ENCODE results near the gene ELOVL4.

Gene ELOVL4

DNA sequence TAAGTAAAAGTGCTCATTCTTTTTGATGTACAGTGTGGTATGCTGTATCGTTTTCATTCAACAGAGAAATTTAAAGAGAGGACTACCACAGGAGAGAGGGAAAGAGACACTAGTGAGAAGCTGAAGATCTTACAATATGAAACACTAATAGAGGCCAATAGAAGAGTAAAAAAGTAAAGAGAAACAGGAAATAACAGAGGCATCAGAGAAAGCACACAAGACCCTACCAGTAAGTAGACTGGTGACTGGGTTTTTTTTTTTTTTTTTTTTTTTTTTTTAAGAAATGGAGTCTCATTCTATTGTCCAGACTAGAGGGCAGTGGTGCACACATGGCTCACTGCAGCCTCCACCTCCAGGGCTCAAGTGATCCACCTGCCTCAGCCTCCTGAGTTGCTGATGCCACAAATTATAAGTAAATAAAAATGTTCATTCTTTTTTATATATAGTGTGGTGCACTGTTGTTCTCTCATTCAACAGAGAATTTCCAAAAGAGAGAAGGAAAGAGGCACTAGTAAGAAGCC lies 18.8 kb downstream of the ELOVL4 start:
- TF ChIP-seq, protein P1, sequence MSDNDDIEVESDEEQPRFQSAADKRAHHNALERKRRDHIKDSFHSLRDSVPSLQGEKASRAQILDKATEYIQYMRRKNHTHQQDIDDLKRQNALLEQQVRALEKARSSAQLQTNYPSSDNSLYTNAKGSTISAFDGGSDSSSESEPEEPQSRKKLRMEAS (IDR thresholded peaks at IDR 0.05; ENCODE audit: low read depth, low read length), result no peak
- TF ChIP-seq MYC (IDR thresholded peaks at IDR 0.05; ENCODE audit: low read depth, low read length), result no peak
- TF ChIP-seq POLR2A (IDR thresholded peaks at IDR 0.05; ENCODE audit: extremely low read depth, insufficient read length), result no peak
- TF ChIP-seq CTCF (IDR thresholded peaks at IDR 0.05; ENCODE audit: low read depth, low read length), result no peak
- no peak for DNase-seq (ENCODE audit: low read depth)
- H3K4me3 ChIP-seq (ENCODE audit: low read depth, low read length), result no peak overlapping the region

- no peak for DNase-seq (ENCODE audit: low read depth)
- H3K4me3 ChIP-seq (ENCODE audit: low read depth, low read length), result no peak overlapping the region
- TF ChIP-seq MYC (IDR thresholded peaks at IDR 0.05; ENCODE audit: low read depth, low read length) (no peak), CTCF (IDR thresholded peaks at IDR 0.05; ENCODE audit: low read depth, low read length) (no peak), POLR2A (IDR thresholded peaks at IDR 0.05; ENCODE audit: extremely low read depth, insufficient read length) (no peak)
- TF ChIP-seq, protein P1 (IDR thresholded peaks at IDR 0.05; ENCODE audit: low read depth, low read length), result no peak
Observed at GRCh38 chr6:79927758-79928157, 19.6 kb downstream of the ELOVL4 start.

DNA sequence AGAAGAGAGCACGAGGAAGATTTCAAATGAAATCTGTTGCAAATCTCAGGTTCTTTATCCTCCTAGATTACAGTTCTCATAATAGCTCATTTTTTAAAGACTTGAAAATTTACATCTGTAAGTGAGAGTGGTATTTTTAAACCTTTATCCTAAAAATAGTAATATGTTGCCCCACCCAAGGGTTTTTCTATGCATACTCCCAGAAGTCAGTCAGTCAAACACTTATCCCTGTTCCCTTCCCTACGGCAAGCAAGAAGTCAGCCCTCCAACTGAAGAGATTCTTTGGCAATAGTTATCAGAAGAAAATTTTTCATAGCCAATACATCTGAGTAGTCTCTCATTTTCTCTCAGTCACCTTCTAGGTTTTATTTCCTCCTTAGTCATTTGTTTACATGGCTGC lies 24.1 kb downstream of the ELOVL4 start:
- no peak for DNase-seq (ENCODE audit: low read depth)
- TF ChIP-seq CTCF (IDR thresholded peaks at IDR 0.05; ENCODE audit: low read depth, low read length), result no peak
- no peak for TF ChIP-seq MYC (IDR thresholded peaks at IDR 0.05; ENCODE audit: low read depth, low read length)
- TF ChIP-seq, protein P1 (IDR thresholded peaks at IDR 0.05; ENCODE audit: low read depth, low read length), result no peak
- no peak for TF ChIP-seq POLR2A (IDR thresholded peaks at IDR 0.05; ENCODE audit: extremely low read depth, insufficient read length)

GRCh38 chr6:79922018-79922417 lies 25.3 kb downstream of the ELOVL4 start:
- H3K4me3 ChIP-seq (ENCODE audit: low read depth, low read length), result no peak overlapping the region
- no peak for TF ChIP-seq POLR2A (IDR thresholded peaks at IDR 0.05; ENCODE audit: extremely low read depth, insufficient read length)
- TF ChIP-seq, protein P1 (IDR thresholded peaks at IDR 0.05; ENCODE audit: low read depth, low read length), result no peak
- no peak for TF ChIP-seq CTCF (IDR thresholded peaks at IDR 0.05; ENCODE audit: low read depth, low read length)
- no peak for TF ChIP-seq MYC (IDR thresholded peaks at IDR 0.05; ENCODE audit: low read depth, low read length)
- no peak for DNase-seq (ENCODE audit: low read depth)

More for the DNA sequence above, 24.1 kb downstream of the ELOVL4 start:
- H3K4me3 ChIP-seq (ENCODE audit: low read depth, low read length), result no peak overlapping the region

GRCh38 chr6:79913369-79913768 lies 34.0 kb downstream of the ELOVL4 start:
- no peak overlapping the region for H3K4me3 ChIP-seq (ENCODE audit: low read depth, low read length)
- TF ChIP-seq POLR2A (IDR thresholded peaks at IDR 0.05; ENCODE audit: extremely low read depth, insufficient read length), result no peak
- TF ChIP-seq MYC (IDR thresholded peaks at IDR 0.05; ENCODE audit: low read depth, low read length), result no peak
- TF ChIP-seq CTCF (IDR thresholded peaks at IDR 0.05; ENCODE audit: low read depth, low read length), result no peak
- TF ChIP-seq, protein P1 (IDR thresholded peaks at IDR 0.05; ENCODE audit: low read depth, low read length), result no peak
- no peak for DNase-seq (ENCODE audit: low read depth)
